Activated CD8-positive, alpha-beta memory T cell treated with anti-CD3 and anti-CD28 coated beads for 24 hours (primary cell): ENCODE results near the gene KRT2.

Experiments used
- DNase-seq: peaks from one replicate; pipeline ENCODE4 v3.0.0-alpha.2; 2020

KRT2 gene

DNA sequence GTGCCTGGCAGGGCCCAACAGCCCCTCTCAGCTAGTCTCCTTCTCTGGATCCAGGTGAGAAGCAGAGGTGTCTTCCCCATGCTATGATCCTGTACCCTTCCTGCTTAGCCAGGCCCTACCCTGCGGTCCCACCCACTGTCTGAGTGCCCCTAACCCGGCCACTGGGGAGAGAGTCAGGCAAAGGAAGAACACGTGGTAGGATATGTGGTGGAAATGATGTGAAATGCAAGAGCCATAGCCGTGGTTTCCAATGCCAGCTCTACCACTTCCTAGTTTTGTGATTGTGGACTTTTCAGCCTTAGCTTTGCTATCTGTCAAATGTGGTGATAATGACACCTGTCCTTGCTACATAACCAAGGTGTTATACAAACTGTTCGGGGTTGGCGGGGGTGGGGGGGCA, 15.8 kb downstream of the KRT2 start:
- DNase-seq = peak; percentile 49

DNA sequence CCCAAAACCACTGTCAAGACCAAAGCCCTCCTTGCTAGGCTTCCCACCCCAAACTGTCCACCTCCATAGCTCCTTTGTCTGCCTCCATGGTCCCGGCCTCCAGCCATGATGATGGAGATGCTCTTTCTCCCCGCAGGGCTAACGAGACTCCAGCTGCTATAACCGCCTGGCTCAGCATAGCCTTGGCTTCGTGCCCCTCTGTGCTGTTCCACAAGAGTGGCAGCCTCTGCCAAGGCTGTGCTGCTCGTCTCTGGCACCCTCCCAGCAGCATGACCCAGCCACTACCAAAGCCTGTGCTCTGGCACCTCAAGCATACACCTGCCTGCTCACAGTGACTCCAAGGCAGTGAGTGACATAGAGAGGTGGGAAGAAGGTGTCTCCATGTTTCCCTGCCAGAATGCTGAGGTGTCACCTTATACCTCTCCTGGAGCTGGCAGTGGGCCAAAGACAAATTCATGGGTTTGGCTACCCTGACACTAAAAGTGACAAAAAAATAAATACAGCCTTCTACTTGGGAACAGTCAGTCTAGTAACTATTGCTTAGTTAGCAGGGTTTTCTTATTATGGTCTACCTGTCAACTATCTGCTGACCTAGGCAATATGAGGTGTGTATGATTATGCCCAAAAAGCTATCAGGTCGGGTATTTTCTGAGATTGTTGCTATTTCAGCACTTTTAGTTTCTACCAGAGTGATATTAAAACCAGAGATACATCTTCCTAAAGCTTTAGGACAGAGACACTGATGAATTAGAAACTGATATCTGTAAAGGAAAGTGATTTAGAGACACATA, 17.6 kb downstream of the KRT2 start:
- peak; percentile 50 for DNase-seq

DNA sequence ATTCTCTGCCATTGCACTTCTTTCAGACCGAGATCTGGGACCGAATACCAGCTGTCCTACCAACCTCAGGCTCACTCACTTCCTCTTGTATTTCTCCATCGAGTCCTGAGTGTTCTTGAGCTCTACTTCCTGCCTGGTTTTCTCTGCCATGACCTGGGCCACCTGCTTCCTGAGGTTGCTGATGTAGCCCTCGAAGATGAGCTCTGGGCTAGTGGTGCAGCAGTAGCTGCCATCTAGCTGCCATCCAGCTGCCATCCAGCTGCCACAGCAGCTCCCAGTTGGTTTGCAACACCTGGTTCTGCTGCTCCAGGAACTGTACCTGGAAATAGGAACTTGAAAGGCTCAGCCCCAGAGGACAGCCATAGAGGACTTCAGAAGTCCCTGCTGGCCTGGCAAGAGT, 18.6 kb downstream of the KRT2 start:
- DNase-seq = peak; percentile 57

DNA sequence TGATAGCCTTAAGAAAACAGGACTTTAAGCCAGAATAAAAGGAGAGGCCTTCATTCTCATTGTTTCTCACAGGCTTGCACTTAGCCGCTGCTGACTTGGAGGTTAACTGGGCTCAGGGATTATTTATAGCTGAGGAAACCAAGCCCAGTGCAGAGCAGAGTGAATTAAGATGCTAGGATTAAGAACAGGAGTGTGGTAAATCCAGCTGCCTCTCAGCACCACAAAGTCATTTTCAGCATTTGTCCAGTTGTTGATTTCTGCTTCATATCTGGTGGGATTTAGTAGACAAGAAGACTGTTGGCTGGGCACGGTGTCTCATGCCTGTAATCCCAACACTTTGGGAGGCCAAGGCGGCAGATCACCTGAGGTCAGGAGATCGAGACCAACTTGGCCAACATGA, 19.4 kb downstream of the KRT2 start:
- no peak for DNase-seq

DNA sequence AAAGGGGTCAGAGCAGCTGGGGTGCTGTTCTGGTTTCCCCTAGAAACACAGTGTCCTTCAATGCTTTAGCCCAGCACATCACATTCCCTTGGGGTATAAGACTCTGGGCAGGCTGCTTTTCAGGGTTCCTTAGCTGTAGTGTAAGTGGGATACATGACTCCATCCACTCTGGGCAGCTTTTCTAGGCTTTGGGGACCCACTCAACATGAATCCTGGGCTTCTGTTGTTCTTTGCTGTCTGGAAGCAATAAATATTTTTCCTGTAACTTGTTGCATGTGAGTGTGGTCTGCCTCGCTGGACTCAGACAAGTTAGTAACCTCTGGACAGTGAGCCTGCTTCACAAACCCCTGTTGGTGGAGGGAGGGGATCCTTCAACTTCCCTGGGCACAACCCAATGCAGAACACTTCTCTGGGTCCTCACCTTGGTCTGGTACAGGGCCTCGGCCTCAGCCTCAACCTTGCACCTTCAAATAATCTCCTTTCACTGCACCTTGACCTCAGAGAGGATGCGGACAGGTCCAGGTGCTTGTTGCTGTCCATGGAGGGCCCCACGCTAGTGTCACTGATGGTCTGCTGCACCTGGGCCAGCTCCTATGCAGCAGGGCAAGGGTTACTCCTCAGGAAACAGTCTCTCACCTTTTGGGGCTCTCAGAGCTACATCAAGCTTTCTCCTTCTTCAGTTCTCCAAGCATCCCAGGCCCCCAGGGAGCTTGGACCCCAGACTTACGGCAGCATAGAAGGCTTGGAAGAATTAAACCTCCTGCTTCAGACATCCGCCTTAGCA, 20.1 kb downstream of the KRT2 start:
- peak; percentile 52 for DNase-seq

DNA sequence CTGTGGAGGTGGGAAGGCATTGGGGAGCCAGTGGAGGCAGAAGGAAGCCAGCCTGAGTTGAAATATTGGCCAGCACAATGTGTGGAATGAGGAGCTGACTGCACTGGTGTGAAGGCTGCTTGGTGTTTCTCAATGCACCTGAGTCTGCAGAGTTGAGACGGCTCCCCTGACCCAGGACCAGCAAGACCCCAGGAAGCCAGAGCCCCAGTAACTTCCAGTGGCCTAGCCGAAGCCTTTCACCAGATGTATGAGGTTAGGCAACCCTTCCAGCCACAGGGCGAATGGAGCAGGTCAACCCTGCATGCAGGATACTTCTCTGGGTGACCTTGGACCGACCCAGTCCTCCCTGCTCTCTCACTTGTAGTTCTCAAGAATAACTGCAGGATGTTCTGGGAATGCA, 20.7 kb downstream of the KRT2 start:
- no peak for DNase-seq

DNA sequence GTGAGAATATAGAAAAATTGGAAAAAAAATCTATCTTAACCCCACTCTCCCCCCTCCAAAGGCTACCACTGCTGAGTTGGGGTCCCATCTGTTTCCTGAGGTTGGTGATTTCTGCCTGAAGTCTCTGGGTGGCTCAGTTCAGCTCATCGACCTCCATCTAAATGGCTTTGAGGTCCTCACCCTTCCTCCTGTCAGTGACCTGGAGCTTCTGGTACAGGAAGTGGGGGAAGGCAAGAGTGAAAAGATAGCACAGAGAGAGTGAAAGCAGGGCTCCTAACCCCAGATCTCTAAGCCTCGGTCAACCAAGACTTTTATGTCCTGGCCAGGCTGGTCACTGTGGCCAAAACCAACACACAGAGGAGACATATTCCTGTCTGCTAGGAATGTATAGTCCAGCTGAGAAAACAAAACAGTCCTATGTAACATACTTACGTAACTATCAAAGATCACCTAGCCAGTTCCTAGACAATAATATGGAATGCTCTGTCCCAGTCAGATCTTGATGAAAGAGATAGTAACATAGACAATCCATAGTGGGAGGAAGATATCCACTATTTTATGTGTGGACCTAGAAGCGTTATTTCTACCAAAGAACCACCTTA, 21.3 kb downstream of the KRT2 start:
- peak; percentile 54 for DNase-seq

DNA sequence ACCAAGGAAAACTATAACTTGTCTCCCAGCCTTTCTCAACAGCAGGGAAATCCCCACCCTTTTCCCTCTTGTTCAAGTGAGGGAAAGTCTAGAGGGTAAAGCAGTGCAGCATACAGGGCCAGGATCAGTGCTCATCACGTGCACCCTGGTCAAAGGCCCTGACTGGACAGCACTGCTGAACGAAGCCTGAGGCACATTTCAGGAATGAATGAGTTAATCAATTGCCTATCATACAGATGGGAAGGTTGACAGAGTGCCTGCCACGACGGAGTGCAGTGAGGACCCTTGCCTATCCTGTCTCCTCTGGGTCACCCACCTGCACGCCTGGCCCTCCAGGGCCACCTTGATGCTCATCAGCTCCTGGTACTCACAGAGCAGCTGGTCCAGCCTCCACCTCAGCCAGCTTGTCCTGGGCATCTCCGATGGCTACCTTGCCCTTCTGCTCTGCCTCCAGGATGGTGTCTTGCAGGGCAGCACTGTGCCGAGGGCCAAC, 22.0 kb downstream of the KRT2 start:
- DNase-seq = peak; percentile 47

DNA sequence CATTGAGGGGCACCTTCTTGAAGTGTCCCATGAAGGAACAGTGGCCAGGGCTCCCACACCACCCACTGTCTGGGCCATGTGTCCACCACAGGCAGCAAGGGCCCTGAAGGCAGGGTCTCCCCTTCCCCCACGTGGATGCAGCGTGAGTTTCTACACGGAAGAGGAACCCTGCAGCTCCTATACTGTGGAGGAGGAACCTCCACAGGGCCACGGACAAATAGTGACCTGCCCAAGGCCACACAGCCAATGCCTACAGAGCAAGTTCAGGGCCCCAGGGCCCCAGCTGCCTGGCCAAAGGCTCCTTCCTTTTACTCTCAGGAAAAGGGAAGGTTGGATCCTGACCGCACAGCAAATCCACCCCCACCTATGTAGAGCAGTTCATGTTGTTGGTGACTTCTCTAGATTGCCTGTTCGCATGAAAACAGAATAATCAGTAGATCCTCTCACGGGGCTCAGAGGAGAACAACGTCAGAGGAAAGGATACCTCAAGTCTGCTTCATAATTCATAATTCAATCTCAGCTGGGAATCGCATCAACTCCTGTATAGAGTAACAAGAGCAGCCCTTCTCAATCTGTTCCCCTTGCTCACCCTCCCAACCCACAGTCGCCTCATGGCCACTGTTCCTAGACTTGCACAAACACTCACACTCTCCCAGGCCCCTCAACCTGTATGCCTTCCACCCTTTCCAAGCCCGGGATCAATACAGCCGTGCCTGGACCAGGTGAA, 22.6 kb downstream of the KRT2 start:
- DNase-seq = peak; percentile 51

DNA sequence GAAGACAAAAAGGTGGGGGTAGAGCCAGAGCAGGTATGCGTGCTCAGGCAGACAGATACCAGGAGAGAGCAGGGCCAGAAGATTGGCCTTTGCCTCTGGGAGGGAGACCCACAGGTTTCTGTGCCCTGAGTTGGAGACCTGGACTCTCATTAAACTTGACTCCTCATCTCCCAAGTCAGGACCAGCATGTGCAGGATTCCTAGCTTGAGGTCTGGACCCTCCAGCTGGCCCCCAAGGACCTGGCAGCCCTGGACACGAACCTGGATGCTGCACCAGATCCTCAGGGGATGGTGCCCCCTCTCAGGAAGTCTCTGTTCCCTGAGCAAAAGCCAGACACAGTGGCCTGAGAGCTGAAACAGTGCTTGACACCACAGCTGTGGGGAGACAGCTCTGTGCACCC, 23.2 kb downstream of the KRT2 start:
- DNase-seq = no peak

DNA sequence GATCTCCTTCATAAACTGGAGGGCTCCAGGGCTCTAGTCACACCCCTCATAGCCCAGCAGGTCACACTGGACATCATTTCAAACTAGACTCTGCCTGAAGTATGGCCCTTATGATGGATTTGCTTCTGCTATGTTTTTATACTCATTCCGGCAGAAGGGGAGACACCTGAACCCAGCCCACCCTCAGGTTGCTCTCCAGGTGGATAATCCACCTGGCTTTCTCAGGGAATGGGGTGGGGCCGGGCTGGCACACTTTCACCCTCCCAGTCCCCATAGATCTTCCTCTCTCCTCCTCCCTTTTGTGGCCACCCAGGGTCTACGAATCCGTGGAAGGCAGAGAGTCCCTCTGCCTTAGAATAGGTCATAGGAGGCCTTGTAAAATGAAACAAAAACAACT, 23.9 kb downstream of the KRT2 start:
- peak; percentile 13 for DNase-seq

DNA sequence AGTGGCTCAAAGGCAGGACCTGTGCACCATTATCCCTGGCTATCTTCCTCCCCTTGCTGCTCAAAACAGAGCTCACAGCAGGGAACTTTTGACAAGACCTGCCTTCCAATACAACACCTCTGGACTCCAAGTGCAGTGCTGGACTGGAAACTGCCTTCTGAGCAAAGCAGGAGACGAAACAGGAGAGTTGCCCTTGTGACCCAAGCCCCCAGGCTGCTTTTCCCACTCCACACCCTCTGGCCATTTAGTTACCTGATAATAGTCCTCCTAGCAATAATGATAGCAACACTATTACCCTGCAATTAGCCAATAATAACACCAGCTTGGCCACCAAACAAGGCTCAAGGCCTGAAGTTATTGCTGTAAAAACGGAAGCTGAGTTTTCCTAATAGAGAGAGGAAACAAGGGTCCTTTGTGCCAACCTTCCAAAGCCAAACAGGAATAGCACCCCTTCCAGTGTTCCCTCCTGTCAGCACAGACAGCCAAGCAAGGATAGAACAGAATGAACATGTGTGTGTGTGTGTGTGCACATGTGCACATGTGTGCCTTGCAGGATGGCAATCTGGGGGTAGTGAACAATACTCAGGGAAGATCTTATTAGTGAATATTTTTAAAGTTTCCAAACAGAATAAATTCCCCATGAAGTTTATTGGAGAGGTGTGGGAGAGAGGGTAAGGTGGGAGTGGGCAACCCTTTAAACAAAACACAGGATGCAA, 24.5 kb downstream of the KRT2 start:
- peak; percentile 26 for DNase-seq

DNA sequence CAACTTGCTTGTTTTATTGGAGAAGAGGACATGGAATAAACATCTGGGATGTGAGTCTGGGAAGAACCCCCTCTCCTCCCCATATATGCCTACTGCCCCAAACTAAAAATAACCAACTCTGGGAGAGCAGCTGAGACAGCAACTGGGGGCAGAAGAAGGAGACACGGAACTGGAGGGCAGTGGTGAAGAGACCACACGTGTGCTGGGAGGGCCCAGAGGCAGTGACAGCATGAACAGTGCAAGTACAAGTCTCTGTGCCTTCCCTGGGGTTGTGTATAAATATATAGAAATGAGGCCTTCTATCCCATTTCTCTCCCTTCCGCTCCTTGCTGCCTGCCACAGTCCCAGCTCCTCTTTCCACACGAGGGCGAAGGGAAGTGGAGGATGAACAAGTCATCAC, 29.7 kb downstream of the KRT2 start:
- DNase-seq = peak; percentile 24

DNA sequence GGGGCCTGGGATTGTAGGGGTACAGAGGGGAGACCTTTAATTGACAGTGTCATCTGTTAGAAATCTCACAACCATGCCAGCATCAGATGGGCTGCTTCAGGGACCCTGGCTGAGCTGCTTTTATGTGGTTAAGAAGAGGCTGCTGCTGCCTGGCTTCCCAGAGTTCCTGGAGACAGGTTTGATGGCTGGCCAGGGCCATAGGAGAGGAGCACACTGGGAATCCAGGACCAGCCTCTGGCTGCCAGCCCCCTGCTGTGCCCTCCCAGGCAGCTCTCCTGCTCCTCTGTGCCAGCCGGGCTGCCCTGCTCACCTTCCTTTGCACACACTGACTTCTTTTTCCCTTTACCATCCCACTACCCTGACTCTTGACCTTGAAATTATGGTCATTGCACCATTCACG, 33.1 kb downstream of the KRT2 start:
- DNase-seq = no peak

DNA sequence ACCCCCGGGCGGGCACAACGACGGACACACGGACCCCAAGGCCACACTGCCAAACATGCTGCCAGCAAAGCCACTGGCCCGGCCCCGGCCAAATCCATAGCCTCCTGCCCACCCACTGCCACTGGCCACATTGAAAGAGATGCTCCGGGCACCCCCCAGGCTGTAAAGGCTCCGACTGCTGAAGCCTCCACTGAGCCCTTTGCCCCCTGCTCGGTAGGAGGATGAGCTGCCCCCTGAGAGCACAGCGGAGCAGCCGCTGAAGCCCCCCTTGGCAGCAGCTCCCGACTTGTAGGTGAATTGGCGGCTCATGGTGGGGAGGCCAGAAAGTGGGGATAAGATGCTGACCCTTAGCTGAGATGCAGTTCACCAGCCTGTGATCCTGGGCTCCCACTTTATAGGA, 33.8 kb downstream of the KRT2 start, which contains the start of gene KRT73:
TSS of gene KRT73 (minus strand) at position 344 of the 400 bp plus-strand sequence. CDS start at position 309, 35 bp downstream.
- DNase-seq = no peak

DNA sequence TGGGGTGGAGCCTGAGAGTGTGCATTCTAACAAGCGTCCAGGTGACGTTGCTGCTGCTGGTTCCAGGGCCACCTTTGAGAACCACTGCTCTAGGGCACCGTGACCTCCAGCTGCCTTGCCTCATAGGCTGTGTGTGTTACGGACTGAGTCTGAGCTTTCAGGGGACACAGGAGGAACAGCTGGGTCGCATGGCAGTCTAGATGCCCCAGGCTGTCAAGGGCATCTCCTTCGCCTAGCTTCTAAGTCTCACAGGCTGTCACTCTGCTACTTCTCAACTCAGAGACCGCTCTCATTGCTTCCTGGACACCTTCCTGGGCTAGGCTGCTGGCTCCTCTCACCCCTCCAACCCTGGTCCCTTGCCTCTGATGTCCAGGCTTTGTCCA, 34.6 kb downstream of the KRT2 start:
- no peak for DNase-seq

DNA sequence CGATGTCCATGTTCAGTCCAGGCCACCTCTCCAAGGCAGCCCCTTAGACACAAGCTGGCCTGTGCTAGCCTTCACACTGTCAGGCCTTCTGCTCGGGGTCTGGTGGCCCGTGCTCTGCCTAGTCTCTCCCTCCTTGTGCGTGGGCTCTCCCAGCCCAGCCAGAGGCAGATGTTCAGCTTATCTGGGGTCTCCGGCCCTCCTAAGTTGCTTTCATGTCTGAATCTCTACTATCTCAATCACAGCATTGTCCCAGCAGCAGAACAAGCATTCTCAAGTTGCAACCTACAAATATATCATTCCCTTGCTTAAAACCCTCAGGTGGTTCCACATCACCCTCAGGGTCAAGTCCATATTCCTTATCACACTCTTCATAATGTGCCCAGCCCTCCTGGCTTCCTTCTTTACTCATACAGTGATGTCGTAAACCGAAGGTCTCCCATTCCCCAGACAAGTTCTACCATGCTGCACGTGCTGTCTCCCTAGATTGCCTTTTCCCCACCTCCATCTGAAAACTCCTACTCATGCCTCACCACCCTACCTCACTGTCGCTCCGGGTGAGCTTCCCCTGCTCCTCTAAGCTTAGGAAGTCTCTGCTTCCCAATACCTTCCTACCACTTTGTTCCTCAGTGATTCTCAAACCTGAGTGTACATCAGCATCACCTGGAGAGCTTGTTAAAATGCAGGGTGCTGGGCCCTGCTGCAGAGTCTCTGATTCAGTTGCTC, 35.2 kb downstream of the KRT2 start:
- no peak for DNase-seq

DNA sequence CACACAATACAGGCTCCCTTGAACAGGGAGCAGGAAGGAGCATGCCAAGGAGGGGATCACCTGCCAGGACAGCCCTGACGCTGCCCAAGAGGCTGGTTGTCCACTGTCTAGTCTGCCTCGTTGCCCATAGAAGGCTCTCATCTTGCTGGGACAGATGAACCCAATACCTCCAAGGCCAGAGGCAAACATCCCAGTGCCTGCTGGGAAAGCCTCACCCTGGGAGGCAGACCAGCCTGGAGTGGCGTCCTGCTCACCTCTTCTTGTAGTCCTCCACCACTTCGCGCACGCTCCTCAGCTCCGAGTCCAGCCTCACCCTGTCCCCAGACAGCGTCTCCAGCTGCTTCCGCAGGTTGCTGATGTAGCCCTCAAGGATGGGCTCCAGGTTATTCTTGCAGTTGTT, 36.1 kb downstream of the KRT2 start:
- no peak for DNase-seq

DNA sequence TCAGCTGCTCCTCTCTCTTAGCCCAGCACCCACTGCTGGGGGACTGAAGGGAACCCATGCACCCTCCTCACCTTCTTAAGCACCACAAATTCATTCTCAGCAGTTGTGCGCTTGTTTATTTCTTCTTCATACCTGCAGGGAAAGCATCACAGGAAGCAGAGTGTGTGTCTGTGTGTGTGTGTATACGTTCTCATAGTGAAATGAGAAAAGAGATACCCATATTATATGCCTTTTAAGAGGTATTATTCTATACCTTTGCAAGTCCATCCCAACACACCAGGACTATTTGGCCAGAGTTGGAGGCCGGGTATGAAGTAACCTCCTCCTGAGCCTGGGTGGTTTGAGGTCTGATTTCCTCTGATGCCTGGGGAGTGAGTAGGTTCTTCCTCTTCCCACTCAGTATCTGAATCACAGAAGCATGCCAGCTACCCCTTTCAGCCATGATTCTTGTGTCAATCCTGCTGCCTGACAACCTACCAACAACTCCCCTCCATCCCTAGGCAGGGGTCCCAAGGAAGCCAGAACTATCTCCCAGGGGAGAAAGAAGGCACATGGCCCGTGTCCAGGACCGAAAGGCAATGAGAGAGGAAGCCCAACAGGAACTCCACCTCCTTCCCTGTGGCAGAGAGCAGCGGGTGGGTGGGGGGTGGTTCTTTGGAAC, 36.7 kb downstream of the KRT2 start:
- DNase-seq = no peak

DNA sequence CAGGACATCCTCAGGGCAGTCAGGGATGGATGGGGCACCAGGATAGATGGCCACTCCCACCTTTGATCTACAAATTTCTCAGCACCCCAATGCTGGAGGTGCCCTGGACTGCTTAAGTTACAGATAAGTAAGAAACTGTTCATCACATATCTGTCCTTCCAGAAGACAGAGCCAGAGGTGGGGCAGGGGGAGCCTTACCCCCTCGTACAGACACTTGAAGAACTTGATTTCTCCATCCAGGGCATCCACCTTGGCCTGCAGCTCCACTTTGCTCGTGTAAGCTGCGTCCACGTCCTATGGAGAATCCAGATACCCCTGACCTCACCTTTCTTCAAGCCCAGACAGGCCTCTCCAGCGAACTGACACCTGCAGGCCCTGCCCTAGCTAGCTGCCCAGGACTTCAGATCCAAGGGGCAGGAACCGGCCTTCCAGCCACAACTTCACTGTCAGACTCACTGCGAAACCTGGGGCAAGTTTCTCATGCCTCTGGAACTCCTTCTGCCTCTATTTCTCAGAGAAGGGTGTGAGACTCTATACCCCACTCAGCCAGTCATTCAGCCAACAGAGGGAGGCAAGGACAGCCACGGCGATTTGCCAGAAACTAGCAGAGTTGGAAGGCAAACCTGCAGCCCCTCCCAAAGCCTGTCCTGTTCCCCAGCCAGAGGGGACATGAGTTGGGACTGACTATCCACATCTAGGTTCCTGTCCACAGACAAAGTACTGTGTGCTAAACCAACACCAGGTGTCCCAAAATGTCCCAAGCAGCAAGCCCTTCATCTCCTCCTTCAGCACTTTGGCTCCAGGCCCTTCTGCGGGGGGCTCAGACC, 37.4 kb downstream of the KRT2 start:
- DNase-seq = peak; percentile 58
